HepG2 (cell line): Measurements from ENCODE around the gene SEPHS2. TPM values are rescaled to one million over a fixed set of nuclear protein-coding genes. Genes with fewer than 3 reads are reported as not detected.

Source experiments
- ARNT2 ChIP-seq: sonication (generic); formaldehyde crosslinking; IDR thresholded peaks from 2 replicates; pipeline ENCODE4 v1.8.0; 2022; ENCODE audit warnings: mild to moderate bottlenecking, low read depth, missing genetic modification reagents, moderate library complexity
- FOSL2 ChIP-seq: sonication (generic); formaldehyde crosslinking; IDR thresholded peaks from 2 replicates; pipeline ENCODE4 v1.4.0; 2020; ENCODE audit warnings: missing genetic modification reagents
- HDAC2 ChIP-seq: sonication (generic); formaldehyde crosslinking; IDR thresholded peaks from 2 replicates; pipeline ENCODE4 v1.4.0; 2020; ENCODE audit warnings: missing genetic modification reagents
- ISL2 ChIP-seq: sonication (generic); formaldehyde crosslinking; IDR thresholded peaks from 2 replicates; pipeline ENCODE4 v1.5.0; 2020; ENCODE audit warnings: missing genetic modification reagents
- KAT8 ChIP-seq: IDR thresholded peaks from 2 replicates; pipeline ENCODE4 v1.6.1; 2016; ENCODE audit warnings: missing genetic modification reagents, missing compliant biosample characterization
- MIER3 ChIP-seq: IDR thresholded peaks from 2 replicates; pipeline ENCODE4 v1.6.1; 2016; ENCODE audit warnings: missing compliant biosample characterization, borderline replicate concordance
- PPARG ChIP-seq: conservative IDR thresholded peaks from 2 replicates; pipeline ENCODE4 v1.6.1; 2016; ENCODE audit warnings: missing biosample characterization, missing genetic modification reagents
- SOX5 ChIP-seq: IDR thresholded peaks from 2 replicates; pipeline ENCODE4 v1.6.1; 2016; ENCODE audit warnings: borderline replicate concordance
- SP5 ChIP-seq: IDR thresholded peaks from 2 replicates; pipeline ENCODE4 v1.6.1; 2016; ENCODE audit warnings: low read depth, borderline replicate concordance
- ZBTB20 ChIP-seq: sonication (generic); formaldehyde crosslinking; IDR thresholded peaks from 2 replicates; pipeline ENCODE4 v1.8.1; 2023; ENCODE audit warnings: missing genetic modification reagents, low read depth, mild to moderate bottlenecking, borderline replicate concordance
- ZNF124 ChIP-seq: sonication (generic); formaldehyde crosslinking; IDR thresholded peaks from 2 replicates; pipeline ENCODE4 v1.4.0; 2020; ENCODE audit warnings: missing genetic modification reagents
- ZNF136 ChIP-seq: sonication (generic); formaldehyde crosslinking; IDR thresholded peaks from 2 replicates; pipeline ENCODE4 v1.8.1; 2022; ENCODE audit warnings: low read depth, mild to moderate bottlenecking, moderate library complexity, missing genetic modification reagents
- ZNF292 ChIP-seq: sonication (generic); formaldehyde crosslinking; IDR thresholded peaks from 2 replicates; pipeline ENCODE4 v1.8.1; 2022; ENCODE audit warnings: mild to moderate bottlenecking, low read depth, missing genetic modification reagents, borderline replicate concordance
- ZNF75D ChIP-seq: sonication (generic); formaldehyde crosslinking; IDR thresholded peaks from 2 replicates; pipeline ENCODE4 v1.8.1; 2023; ENCODE audit warnings: missing genetic modification reagents, mild to moderate bottlenecking, borderline replicate concordance
- ZNF781 ChIP-seq: sonication (generic); formaldehyde crosslinking; IDR thresholded peaks from 2 replicates; pipeline ENCODE4 v1.5.1; 2020; ENCODE audit warnings: borderline replicate concordance, mild to moderate bottlenecking, missing genetic modification reagents; ENCODE audit errors: not compliant biosample characterization
- polyA plus RNA-seq, 8 experiments: library from polyadenylated mRNA; depleted of rRNA in 3 of 8; stranded (reverse) in 7 of 8; unstranded in 1 of 8; fragments of >200 nt; fragmentation: Illumina TruSeq in 4 of 8; extraction: Trizol in 4 of 8; gene quantifications; 2 replicates each; pipeline versions ENCODE4 v1.2.1 to v1.2.3, GENCODE V29; 2011 to 2016; ENCODE audit warnings: low read depth in 4 of 8, missing spikeins in 1 of 8, mixed read lengths in 1 of 8; ENCODE audit not compliant: insufficient read depth in 1 of 8
- total RNA-seq, 5 experiments: library from RNA; depleted of rRNA; stranded (reverse); fragments of >200 nt; fragmentation: Illumina TruSeq; extraction: Trizol; gene quantifications; 2 replicates each; pipeline ENCODE4 v1.2.3, GENCODE V29; 2016; ENCODE audit warnings: low read depth in 1 of 5
- TF ChIP-seq, protein P1 (sequence below): sonication (generic); formaldehyde crosslinking; IDR thresholded peaks from 2 replicates; pipeline ENCODE4 v1.4.0; 2020; ENCODE audit warnings: missing genetic modification reagents, mild to moderate bottlenecking, borderline replicate concordance
- TF ChIP-seq, protein P2 (sequence below): sonication (generic); formaldehyde crosslinking; IDR thresholded peaks from 2 replicates; pipeline ENCODE4 v1.9.0; 2022; ENCODE audit warnings: missing genetic modification reagents, mild to moderate bottlenecking, borderline replicate concordance
- TF ChIP-seq, protein P3 (sequence below): sonication (generic); formaldehyde crosslinking; IDR thresholded peaks from 2 replicates; pipeline ENCODE4 v1.8.1; 2023; ENCODE audit warnings: mild to moderate bottlenecking, moderate library complexity, missing genetic modification reagents
- TF ChIP-seq, protein P4 (sequence below): sonication (generic); formaldehyde crosslinking; IDR thresholded peaks from 2 replicates; pipeline ENCODE4 v1.4.0; 2020; ENCODE audit warnings: low read depth, missing genetic modification reagents

Gene SEPHS2
- total and polyA plus RNA-seq, 2 of the 13 experiments (the other 11 are each of a cell fraction or from before 2014, with no cell fraction given): 20.7 to 127 TPM

DNA sequence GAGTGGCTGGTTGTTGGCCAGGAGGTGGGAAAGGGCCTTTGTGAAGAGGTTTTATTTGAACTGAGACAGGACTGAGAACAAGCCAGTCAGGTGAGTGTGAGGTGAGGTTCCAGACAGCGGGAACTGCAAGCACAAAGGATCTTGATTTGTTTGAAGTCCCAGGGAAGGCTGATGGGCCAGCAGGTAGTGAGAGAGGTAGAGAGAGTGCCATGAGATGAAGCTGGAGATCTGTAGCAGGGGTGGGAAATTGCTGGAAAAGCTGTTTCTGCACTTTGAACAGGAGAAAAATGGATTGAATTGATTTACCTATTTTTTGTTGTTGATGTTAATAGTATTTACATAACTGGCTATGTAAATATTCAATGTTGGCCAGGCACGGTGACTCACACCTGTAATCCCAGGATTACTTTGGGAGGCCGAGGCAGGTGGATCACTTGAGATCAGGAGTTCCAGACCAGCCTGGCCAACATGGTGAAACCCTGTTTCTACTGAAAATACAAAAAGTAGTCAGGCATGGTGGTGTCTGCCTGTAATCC, 8.1 kb downstream of the SEPHS2 start (continued):
- TF ChIP-seq, protein P1, sequence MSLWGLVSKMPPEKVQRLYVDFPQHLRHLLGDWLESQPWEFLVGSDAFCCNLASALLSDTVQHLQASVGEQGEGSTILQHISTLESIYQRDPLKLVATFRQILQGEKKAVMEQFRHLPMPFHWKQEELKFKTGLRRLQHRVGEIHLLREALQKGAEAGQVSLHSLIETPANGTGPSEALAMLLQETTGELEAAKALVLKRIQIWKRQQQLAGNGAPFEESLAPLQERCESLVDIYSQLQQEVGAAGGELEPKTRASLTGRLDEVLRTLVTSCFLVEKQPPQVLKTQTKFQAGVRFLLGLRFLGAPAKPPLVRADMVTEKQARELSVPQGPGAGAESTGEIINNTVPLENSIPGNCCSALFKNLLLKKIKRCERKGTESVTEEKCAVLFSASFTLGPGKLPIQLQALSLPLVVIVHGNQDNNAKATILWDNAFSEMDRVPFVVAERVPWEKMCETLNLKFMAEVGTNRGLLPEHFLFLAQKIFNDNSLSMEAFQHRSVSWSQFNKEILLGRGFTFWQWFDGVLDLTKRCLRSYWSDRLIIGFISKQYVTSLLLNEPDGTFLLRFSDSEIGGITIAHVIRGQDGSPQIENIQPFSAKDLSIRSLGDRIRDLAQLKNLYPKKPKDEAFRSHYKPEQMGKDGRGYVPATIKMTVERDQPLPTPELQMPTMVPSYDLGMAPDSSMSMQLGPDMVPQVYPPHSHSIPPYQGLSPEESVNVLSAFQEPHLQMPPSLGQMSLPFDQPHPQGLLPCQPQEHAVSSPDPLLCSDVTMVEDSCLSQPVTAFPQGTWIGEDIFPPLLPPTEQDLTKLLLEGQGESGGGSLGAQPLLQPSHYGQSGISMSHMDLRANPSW (CRISPR knock-in tag): 0 out of 2 replicates have a peak, but pooled peaks have one; percentile 31
- TF ChIP-seq KAT8 (CRISPR knock-in tag): peak; percentile 38; the same call in 1 of the 2 replicates
- 0 out of 2 replicates have a peak, but pooled peaks have one; percentile 19 for TF ChIP-seq ARNT2
- peak; percentile 74 for TF ChIP-seq HDAC2 (CRISPR knock-in tag)
- TF ChIP-seq SP5 (CRISPR knock-in tag): peak; percentile 18; the same call in 1 of the 2 replicates
- TF ChIP-seq ZNF136 (CRISPR knock-in tag): 0 out of 2 replicates have a peak, but pooled peaks have one; percentile 47
- TF ChIP-seq ZBTB20 (CRISPR knock-in tag): peak; percentile 46; the same call in 1 of the 2 replicates
- TF ChIP-seq, protein P2, sequence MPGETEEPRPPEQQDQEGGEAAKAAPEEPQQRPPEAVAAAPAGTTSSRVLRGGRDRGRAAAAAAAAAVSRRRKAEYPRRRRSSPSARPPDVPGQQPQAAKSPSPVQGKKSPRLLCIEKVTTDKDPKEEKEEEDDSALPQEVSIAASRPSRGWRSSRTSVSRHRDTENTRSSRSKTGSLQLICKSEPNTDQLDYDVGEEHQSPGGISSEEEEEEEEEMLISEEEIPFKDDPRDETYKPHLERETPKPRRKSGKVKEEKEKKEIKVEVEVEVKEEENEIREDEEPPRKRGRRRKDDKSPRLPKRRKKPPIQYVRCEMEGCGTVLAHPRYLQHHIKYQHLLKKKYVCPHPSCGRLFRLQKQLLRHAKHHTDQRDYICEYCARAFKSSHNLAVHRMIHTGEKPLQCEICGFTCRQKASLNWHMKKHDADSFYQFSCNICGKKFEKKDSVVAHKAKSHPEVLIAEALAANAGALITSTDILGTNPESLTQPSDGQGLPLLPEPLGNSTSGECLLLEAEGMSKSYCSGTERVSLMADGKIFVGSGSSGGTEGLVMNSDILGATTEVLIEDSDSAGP: no peak
- no peak for TF ChIP-seq ZNF124
- peak; percentile 85 for TF ChIP-seq SOX5 (CRISPR knock-in tag)
- TF ChIP-seq, protein P3, sequence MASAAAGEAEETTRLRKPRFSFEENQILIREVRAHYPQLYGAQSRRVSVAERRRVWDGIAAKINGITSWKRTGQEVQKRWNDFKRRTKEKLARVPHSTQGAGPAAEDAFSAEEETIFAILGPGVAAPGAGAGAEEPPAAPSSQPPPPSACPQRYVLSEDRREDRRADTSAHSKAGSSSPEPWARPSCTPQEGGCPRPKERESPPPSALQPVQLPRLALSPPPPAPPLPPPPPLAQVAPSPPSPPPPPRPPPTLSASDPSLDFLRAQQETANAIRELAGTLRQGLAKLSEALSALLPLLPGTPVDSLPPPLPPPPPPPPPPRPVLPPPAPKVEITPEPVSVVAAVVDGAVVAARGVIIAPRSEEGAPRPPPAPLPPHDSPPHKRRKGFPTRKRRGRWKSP (CRISPR knock-in tag): no peak
- TF ChIP-seq, protein P4, sequence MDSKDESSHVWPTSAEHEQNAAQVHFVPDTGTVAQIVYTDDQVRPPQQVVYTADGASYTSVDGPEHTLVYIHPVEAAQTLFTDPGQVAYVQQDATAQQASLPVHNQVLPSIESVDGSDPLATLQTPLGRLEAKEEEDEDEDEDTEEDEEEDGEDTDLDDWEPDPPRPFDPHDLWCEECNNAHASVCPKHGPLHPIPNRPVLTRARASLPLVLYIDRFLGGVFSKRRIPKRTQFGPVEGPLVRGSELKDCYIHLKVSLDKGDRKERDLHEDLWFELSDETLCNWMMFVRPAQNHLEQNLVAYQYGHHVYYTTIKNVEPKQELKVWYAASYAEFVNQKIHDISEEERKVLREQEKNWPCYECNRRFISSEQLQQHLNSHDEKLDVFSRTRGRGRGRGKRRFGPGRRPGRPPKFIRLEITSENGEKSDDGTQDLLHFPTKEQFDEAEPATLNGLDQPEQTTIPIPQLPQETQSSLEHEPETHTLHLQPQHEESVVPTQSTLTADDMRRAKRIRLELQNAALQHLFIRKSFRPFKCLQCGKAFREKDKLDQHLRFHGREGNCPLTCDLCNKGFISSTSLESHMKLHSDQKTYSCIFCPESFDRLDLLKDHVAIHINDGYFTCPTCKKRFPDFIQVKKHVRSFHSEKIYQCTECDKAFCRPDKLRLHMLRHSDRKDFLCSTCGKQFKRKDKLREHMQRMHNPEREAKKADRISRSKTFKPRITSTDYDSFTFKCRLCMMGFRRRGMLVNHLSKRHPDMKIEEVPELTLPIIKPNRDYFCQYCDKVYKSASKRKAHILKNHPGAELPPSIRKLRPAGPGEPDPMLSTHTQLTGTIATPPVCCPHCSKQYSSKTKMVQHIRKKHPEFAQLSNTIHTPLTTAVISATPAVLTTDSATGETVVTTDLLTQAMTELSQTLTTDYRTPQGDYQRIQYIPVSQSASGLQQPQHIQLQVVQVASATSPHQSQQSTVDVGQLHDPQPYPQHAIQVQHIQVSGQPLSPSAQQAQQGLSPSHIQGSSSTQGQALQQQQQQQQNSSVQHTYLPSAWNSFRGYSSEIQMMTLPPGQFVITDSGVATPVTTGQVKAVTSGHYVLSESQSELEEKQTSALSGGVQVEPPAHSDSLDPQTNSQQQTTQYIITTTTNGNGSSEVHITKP (CRISPR knock-in tag): no peak
- TF ChIP-seq ISL2 (CRISPR knock-in tag): peak; percentile 68
- TF ChIP-seq FOSL2 (CRISPR knock-in tag): peak; percentile 97
- TF ChIP-seq ZNF292 (CRISPR knock-in tag): peak; percentile 70; the same call in 1 of the 2 replicates
- TF ChIP-seq MIER3 (CRISPR knock-in tag): peak; percentile 74; the same call in 1 of the 2 replicates
- 0 out of 2 replicates have a peak, but pooled peaks have one; percentile 26 for TF ChIP-seq PPARG (CRISPR knock-in tag)
- TF ChIP-seq ZNF75D (CRISPR knock-in tag): no peak
- TF ChIP-seq ZNF781 (CRISPR knock-in tag): peak; percentile 45
